ENCODE measurements around the gene PER1. TPM values are rescaled to one million over a fixed set of nuclear protein-coding genes. Genes with fewer than 3 reads are reported as not detected.
"Not testable (repeated sequence)": the region's sequence is repeated elsewhere in the genome, so short reads cannot be mapped to it uniquely, and the experiment has no call there.

Gene PER1
- total RNA-seq, 4 donors from 2014 or later, result 20.0 to 396 (median 163) TPM

DNA sequence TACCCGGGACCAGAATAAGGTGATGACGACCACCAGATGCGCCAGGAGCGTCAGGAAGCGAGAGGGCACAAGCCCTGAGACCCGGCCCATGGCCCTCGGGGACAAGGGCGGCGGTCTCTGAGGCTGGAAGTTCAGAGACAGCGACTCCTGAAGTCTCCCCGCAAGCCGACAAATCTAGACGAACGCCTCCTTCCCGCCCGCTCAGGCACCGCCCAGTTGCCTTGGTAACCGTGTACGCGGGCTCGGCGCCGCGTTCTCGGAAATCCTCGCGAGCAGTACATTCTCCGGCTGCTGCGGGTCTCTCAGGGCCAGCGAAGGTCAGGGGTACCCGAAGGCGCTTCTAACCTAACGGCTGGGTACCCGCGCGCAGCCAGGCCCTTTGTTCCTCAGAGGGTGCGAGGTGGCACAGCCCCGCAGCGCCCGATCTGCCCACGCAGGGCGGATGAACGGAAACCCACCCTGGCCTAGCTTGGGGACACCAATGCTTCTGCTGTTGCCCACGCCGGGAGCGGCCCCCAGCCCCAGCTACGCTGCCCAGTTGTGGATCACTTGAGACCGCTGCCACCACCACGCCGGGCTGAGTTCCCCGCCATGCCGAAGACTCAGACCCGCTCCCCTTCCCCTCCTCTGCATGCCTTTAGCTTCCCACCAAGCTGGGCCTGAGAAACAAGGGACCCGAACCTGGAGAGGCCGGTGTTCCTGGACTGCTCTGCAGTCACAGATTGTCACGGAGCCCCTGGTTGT, 24.2 kb upstream of the PER1 start, which contains the start of gene TMEM107:
TSS of gene TMEM107 (minus strand) at position 184 of the 744 bp plus-strand sequence. CDS start at position 90, 94 bp downstream.
- peak; percentile 84 to 85 for DNase-seq
- Histone ChIP-seq H3K36me3 (no peaks in the 10 kb centered on the region), H3K27ac (peak within 1 kb of the TSS; percentile 85 to 96), H3K4me3 (peak within 1 kb of the TSS; percentile 48 to 72), H3K9me3 (no peaks in the 10 kb centered on the region), H3K27me3 (no peaks in the 10 kb centered on the region), H3K4me1 (peaks cover 0 to 11% of the 10 kb centered on the region in 2 donors)
- peak; percentile 64 for TF ChIP-seq POLR2A (IDR thresholded peaks at IDR 0.05)
- TF ChIP-seq, protein P1, sequence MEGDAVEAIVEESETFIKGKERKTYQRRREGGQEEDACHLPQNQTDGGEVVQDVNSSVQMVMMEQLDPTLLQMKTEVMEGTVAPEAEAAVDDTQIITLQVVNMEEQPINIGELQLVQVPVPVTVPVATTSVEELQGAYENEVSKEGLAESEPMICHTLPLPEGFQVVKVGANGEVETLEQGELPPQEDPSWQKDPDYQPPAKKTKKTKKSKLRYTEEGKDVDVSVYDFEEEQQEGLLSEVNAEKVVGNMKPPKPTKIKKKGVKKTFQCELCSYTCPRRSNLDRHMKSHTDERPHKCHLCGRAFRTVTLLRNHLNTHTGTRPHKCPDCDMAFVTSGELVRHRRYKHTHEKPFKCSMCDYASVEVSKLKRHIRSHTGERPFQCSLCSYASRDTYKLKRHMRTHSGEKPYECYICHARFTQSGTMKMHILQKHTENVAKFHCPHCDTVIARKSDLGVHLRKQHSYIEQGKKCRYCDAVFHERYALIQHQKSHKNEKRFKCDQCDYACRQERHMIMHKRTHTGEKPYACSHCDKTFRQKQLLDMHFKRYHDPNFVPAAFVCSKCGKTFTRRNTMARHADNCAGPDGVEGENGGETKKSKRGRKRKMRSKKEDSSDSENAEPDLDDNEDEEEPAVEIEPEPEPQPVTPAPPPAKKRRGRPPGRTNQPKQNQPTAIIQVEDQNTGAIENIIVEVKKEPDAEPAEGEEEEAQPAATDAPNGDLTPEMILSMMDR (IDR thresholded peaks at IDR 0.05), result peak in 1 of 4 experiments; percentile 6
- intact Hi-C loops (cut with DNase I; ENCODE audit: low total_unique reads), result no loop called here

DNA sequence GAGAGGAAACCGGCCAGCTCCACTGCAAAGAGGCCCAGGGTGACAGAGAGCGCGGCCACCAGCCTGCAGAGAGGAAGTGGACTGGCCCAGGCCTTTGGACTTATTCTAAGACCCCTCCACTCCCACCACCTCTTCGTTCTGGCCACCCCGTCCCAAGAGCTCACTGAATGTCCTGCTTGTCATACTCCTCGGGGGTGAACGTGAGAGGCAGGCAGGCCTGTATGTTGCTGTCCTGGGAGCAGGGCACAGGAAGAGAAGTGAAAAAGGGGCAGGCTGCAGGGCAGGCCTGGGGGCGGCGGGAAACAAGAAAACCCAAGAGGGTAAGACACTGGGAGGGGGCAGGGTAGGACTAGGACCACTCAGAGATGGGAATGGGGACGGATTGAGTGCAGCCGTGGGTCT, 23.6 kb upstream of the PER1 start:
- intact Hi-C loops (cut with DNase I; ENCODE audit: low total_unique reads), result no loop called here
- Histone ChIP-seq H3K27me3 (no peaks in the 10 kb centered on the region), H3K36me3 (no peaks in the 10 kb centered on the region), H3K9me3 (no peaks in the 10 kb centered on the region), H3K27ac (peak overlapping the region; percentile 85 to 96), H3K4me1 (peaks cover 0 to 11% of the 10 kb centered on the region in 2 donors), H3K4me3 (peak overlapping the region; percentile 48 to 72)
- TF ChIP-seq, protein P1 (IDR thresholded peaks at IDR 0.05), result no peak
- no peak for TF ChIP-seq POLR2A (IDR thresholded peaks at IDR 0.05)
- DNase-seq, result no peak

DNA sequence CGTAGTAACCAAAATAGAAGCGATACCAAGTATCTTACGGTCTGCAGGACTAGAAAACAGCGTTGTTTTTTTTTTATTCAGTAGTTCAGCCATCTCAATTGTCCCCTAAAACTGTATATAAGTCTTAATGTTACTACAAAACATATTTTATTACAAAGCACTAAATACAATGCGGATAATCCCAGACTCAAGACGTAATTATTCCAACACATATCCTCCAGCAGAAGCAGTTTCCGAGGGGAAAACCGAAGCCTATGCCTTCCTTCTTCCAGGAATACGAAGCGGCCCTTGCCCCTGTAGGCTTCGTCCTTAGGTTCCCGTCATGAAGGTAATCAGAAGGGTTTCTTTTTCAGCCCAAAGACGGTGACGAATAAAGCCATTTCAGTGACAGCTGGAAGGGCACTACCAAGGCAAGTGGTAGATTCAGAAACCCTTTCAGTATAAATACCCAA, 21.7 kb upstream of the PER1 start:
- TF ChIP-seq, protein P1 (IDR thresholded peaks at IDR 0.05), result no peak
- no peak for TF ChIP-seq POLR2A (IDR thresholded peaks at IDR 0.05)
- DNase-seq, result no peak
- no peaks in the 10 kb centered on the region for H3K27me3 ChIP-seq
- H3K4me1 ChIP-seq, result peaks cover 0 to 11% of the 10 kb centered on the region in 2 donors
- H3K9me3 ChIP-seq, result no peaks in the 10 kb centered on the region
- H3K36me3 ChIP-seq, result no peaks in the 10 kb centered on the region
- peak overlapping the region; percentile 20 to 34 for H3K4me3 ChIP-seq
- intact Hi-C loops (cut with DNase I; ENCODE audit: low total_unique reads), result no loop called here
- H3K27ac ChIP-seq, result peak overlapping the region; percentile 88 to 96

DNA sequence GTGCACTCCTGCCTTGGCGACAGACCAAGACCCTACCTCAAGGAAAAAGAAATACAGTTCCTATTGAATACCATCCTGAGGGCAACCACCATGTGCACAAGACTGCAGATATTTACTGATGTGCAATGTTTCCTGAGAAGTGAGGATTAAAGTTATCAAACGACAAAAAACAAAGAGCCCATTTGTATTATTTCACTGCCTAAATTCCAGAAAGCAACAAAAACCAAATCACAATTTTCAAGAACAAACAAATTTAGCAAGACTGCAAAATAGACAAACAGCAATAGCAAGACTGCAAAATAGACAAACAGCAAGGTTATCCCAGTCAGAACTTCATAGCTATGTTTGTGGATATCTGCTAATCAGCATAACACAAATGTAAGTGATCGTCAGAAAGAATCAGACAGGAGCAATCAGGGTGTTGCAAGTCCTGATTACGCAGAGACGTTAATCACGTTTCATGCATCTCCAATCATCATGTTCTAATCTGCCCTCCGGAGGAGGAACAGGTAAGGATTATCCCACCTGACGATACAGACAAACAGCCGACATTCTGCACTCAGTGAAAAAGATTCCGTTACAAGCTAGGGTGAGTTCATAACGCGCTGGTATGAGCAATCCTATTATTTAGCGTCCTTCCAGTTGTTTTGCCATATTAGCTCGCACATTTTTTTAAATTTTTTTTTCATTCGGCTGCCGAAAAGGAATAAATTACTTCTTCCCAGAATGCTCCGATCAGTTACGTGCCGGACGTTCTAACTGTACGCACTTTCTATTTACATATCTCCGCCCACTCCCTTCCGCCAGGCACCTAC, 21.1 kb upstream of the PER1 start:
- Histone ChIP-seq H3K4me1 (peaks cover 0 to 11% of the 10 kb centered on the region in 2 donors), H3K9me3 (no peaks in the 10 kb centered on the region), H3K27me3 (no peaks in the 10 kb centered on the region), H3K27ac (peak overlapping the region; percentile 88 to 96), H3K4me3 (peak overlapping the region; percentile 20 to 34), H3K36me3 (no peaks in the 10 kb centered on the region)
- TF ChIP-seq, protein P1 (IDR thresholded peaks at IDR 0.05), result peak in 2 of 4 experiments; percentile 7 to 10
- TF ChIP-seq POLR2A (IDR thresholded peaks at IDR 0.05), result peak; percentile 97 to 99
- intact Hi-C loops (cut with DNase I; ENCODE audit: low total_unique reads), result no loop called here
- DNase-seq, result peak; percentile 71 to 89

DNA sequence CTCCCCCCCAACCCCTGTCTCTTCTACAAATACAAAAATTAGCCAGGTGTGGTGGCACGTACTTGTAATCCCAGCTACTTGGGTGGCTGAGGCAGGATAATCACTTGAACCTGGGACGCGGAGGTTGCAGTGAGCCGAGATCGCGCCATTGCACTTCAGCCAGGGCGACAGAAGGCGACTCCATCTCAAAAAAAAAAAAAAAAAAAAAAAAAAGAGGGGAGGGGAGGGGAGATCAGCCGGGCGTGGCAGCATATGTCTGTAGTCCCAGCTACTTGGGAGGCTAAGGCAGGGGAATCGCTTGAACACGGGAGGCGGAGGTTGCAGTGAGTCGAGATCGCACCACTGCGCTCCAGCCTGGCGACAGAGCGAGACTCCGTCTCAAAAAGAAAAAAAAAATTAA, 18.0 kb upstream of the PER1 start:
- DNase-seq; H3K36me3 ChIP-seq; H3K4me3 ChIP-seq; H3K4me1 ChIP-seq; H3K9me3 ChIP-seq; intact Hi-C loops (cut with DNase I; ENCODE audit: low total_unique reads); H3K27ac ChIP-seq; H3K27me3 ChIP-seq: not testable (repeated sequence)
